Measurements from ENCODE around the gene MT4. TPM values are rescaled to one million over a fixed set of nuclear protein-coding genes. Genes with fewer than 3 reads are reported as not detected.

Gene MT4
- total and polyA plus RNA-seq, 2 donors (not counting 3 experiments of a cell fraction or from before 2014, with no cell fraction given) = not detected

DNA sequence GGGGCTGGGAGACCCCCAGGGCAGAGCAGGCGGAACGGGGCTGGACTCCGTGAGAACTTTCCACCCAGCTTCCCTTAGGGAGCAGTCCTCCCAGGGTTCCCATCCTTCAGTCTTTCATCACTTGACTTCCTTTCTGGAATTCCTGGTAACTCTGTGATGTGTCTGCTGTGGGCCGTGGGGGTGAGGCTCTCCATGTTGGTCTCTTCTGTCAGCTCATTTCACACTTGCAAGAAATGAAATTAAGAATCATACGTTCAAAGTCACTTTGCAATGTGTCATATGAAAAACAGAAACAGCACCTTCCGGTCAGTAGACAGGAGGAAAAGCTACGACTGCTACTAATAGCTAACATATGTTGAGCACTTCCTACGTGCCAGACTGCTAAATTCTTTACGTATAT lies 39.6 kb upstream of the MT4 start:
- TF ChIP-seq JUN (IDR thresholded peaks at IDR 0.05; ENCODE audit: borderline replicate concordance, insufficient read depth, insufficient read length, low read depth) (peak; percentile 47), POLR2AphosphoS5 (IDR thresholded peaks at IDR 0.05; ENCODE audit: insufficient read depth, low read depth, low read length) (peak; percentile 31), FOS (IDR thresholded peaks at IDR 0.05; ENCODE audit: borderline replicate concordance, insufficient read depth, low read length) (no peak)
- Histone ChIP-seq H3K4me2 (ENCODE audit: insufficient read depth, low read length) (no peak overlapping the region), H3K4me1 (ENCODE audit: control insufficient read depth, extremely low read depth, insufficient read depth, low read length) (peaks cover 12% of the 10 kb centered on the region), H2AFZ (ENCODE audit: low read depth, low read length) (peak overlapping the region; percentile 69), H3K27me3 (ENCODE audit: control insufficient read depth in 2 of 2, insufficient read depth in 2 of 2, low read length in 2 of 2) (peaks cover 0 to 1% of the 10 kb centered on the region in 2 experiments), H3K27ac (ENCODE audit: insufficient read depth, low read depth, low read length) (peak overlapping the region; percentile 88), H3K9ac (replicated peaks; ENCODE audit: extremely low read depth, insufficient read depth, low read length) (no peak overlapping the region), H3K79me2 (ENCODE audit: control insufficient read depth, insufficient read depth, low read length) (no peaks in the 10 kb centered on the region), H4K20me1 (replicated peaks; ENCODE audit: control insufficient read depth, extremely low read depth, insufficient read depth, low read length) (no peaks in the 10 kb centered on the region), H3K4me3 (replicated peaks in 1 of 3; ENCODE audit: insufficient read depth in 1 of 3, low read depth in 1 of 3, low read length in 3 of 3) (no peak overlapping the region), H3K36me3 (ENCODE audit: control insufficient read depth in 2 of 2, extremely low read depth in 1 of 2, insufficient read depth in 2 of 2, low read length in 2 of 2) (no peaks in the 10 kb centered on the region), H3K9me1 (replicated peaks; ENCODE audit: control insufficient read depth, extremely low read depth, insufficient read depth, low read length) (no peaks in the 10 kb centered on the region), H3K9me3 (replicated peaks; ENCODE audit: control insufficient read depth, insufficient read depth, low read length) (no peaks in the 10 kb centered on the region)
- ChIA-PET CTCF (interaction anchor here (0.7 to 1.8 kb wide), 5 partner anchors 11 to 177 kb away, joined by 3 to 8 read pairs (median 5); no protein-coding TSS in a partner anchor), POLR2A (no interaction called here)
- dilution Hi-C loops (cut with MboI; ENCODE audit: extremely low pct_ligation_motif_present, low sequenced_read_pairs) = no loop called here
- intact Hi-C loops (cut with micrococcal nuclease) = loop anchor here (1.0 kb wide), 1 partner anchor 82 kb away; no protein-coding TSS in a partner anchor
- FAIRE-seq (peak; percentile 55), DNase-seq (ENCODE audit: low read depth, low spot score) (no peak)
- BruUV-seq (replicated peaks) = no TSS peak

DNA sequence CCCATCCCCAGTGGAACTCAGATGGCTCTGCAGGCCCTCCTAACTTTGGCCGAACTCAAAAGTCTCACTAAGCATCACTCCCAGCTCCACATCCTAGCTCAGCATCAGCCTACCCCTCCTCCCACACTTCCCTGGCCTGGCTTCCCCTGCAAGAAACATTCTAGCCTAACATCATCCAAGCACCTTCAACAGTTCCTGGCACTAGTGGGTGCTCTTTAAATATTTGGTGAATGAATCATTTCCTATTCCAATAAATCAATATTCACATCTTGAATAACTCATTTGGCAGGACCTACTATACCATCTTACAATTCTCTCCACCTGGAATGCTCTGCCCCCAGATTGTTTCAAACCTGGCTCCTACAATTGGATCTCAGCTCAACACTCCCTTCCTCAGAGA lies 34.0 kb upstream of the MT4 start:
- ChIA-PET CTCF (interaction anchor here (1.0 to 1.4 kb wide), 6 partner anchors 14 to 171 kb away, joined by 3 to 6 read pairs (median 4); no protein-coding TSS in a partner anchor), POLR2A (no interaction called here)
- Histone ChIP-seq H3K9me1 (replicated peaks; ENCODE audit: control insufficient read depth, extremely low read depth, insufficient read depth, low read length) (no peaks in the 10 kb centered on the region), H4K20me1 (replicated peaks; ENCODE audit: control insufficient read depth, extremely low read depth, insufficient read depth, low read length) (no peaks in the 10 kb centered on the region), H3K36me3 (ENCODE audit: control insufficient read depth in 2 of 2, extremely low read depth in 1 of 2, insufficient read depth in 2 of 2, low read length in 2 of 2) (no peaks in the 10 kb centered on the region), H3K4me1 (ENCODE audit: control insufficient read depth, extremely low read depth, insufficient read depth, low read length) (peaks cover 10% of the 10 kb centered on the region), H3K27me3 (ENCODE audit: control insufficient read depth in 2 of 2, insufficient read depth in 2 of 2, low read length in 2 of 2) (peaks cover under 1 to 4% of the 10 kb centered on the region in 2 experiments), H3K9me3 (replicated peaks; ENCODE audit: control insufficient read depth, insufficient read depth, low read length) (no peaks in the 10 kb centered on the region), H3K79me2 (ENCODE audit: control insufficient read depth, insufficient read depth, low read length) (no peaks in the 10 kb centered on the region), H3K4me2 (ENCODE audit: insufficient read depth, low read length) (peak overlapping the region; percentile 23), H3K27ac (ENCODE audit: insufficient read depth, low read depth, low read length) (no peak overlapping the region), H3K4me3 (replicated peaks in 1 of 3; ENCODE audit: insufficient read depth in 1 of 3, low read depth in 1 of 3, low read length in 3 of 3) (no peak overlapping the region), H3K9ac (replicated peaks; ENCODE audit: extremely low read depth, insufficient read depth, low read length) (no peak overlapping the region), H2AFZ (ENCODE audit: low read depth, low read length) (peak overlapping the region; percentile 20)
- TF ChIP-seq GATA2 (IDR thresholded peaks at IDR 0.05; ENCODE audit: insufficient read depth, insufficient read length, low read depth, low read length) (no peak), FOS (IDR thresholded peaks at IDR 0.05; ENCODE audit: borderline replicate concordance, insufficient read depth, low read length) (no peak), JUN (IDR thresholded peaks at IDR 0.05; ENCODE audit: borderline replicate concordance, insufficient read depth, insufficient read length, low read depth) (no peak), CTCF (IDR thresholded peaks at IDR 0.05; ENCODE audit: extremely low read depth in 1 of 2, insufficient read depth in 1 of 2, low read depth in 1 of 2, low read length in 2 of 2) (no peak), MYC (IDR thresholded peaks at IDR 0.05; ENCODE audit: low read depth, low read length) (no peak), POLR2A (IDR thresholded peaks at IDR 0.05; ENCODE audit: low read depth, low read length) (no peak), POLR2AphosphoS5 (IDR thresholded peaks at IDR 0.05; ENCODE audit: insufficient read depth, low read depth, low read length) (no peak), EZH2 (IDR thresholded peaks at IDR 0.05; ENCODE audit: borderline replicate concordance, low read depth, low read length, severe bottlenecking) (no peak), MAX (IDR thresholded peaks at IDR 0.05; ENCODE audit: insufficient read depth, insufficient read length) (no peak)
- DNase-seq (ENCODE audit: low read depth, low spot score) (no peak), FAIRE-seq (peak; percentile 66)
- intact Hi-C loops (cut with micrococcal nuclease) = loop anchor here (1.0 kb wide), 1 partner anchor 11 kb away; the partner anchor contains the start of gene BBS2
- no TSS peak for BruUV-seq (replicated peaks)
- dilution Hi-C loops (cut with MboI; ENCODE audit: extremely low pct_ligation_motif_present, low sequenced_read_pairs) = no loop called here

All from endothelial cell of umbilical vein (primary cell).